GM23338 (cell line): ENCODE results near the gene CHST15.

Experiments used
- EZH2 ChIP-seq: fragments of 200-600 bp; sonication (generic); IDR thresholded peaks from one replicate; pipeline ENCODE4 v1.8.0; 2017; ENCODE audit warnings: antibody characterized with exemption, mild to moderate bottlenecking, low read depth; ENCODE audit not compliant: unreplicated experiment
- POLR2AphosphoS5 ChIP-seq: IDR thresholded peaks from 2 replicates; pipeline ENCODE4 v1.6.1; 2016; ENCODE audit warnings: antibody characterized with exemption, low read depth
- TF ChIP-seq, protein P1 (sequence below), 2 experiments: fragments of 200-600 bp in 1 of 2; sonication (generic) in 1 of 2; conservative IDR thresholded peaks; 2 replicates each; pipeline versions ENCODE4 v1.5.1 to v1.6.1; 2016 to 2017; ENCODE audit warnings: antibody characterized with exemption in 2 of 2, low read depth in 2 of 2, mild to moderate bottlenecking in 2 of 2, moderate library complexity in 1 of 2

DNA sequence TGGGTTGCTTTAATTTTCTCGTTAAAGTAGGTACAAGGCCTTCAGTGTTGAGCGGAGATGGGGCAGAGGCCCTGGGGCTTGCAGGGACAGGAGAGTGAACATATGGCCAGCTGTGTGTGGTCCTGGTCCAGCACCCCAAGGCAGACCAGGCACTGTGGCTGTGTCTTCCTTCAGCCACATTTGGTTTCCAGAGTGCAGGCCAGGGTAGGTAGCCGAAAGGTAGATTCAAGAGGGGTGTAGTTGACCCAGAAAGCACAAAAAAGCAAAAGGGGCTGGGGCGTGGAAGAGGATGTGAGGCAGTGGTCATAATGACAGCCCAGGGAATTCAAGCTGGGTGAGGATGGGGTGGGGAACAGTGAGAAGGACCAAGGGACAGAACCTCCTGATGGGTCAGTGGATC lies 21.3 kb upstream of the CHST15 start:
- TF ChIP-seq POLR2AphosphoS5 (no peak), EZH2 (no peak)
- TF ChIP-seq, protein P1, sequence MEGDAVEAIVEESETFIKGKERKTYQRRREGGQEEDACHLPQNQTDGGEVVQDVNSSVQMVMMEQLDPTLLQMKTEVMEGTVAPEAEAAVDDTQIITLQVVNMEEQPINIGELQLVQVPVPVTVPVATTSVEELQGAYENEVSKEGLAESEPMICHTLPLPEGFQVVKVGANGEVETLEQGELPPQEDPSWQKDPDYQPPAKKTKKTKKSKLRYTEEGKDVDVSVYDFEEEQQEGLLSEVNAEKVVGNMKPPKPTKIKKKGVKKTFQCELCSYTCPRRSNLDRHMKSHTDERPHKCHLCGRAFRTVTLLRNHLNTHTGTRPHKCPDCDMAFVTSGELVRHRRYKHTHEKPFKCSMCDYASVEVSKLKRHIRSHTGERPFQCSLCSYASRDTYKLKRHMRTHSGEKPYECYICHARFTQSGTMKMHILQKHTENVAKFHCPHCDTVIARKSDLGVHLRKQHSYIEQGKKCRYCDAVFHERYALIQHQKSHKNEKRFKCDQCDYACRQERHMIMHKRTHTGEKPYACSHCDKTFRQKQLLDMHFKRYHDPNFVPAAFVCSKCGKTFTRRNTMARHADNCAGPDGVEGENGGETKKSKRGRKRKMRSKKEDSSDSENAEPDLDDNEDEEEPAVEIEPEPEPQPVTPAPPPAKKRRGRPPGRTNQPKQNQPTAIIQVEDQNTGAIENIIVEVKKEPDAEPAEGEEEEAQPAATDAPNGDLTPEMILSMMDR (conservative IDR thresholded peaks at IDR 0.05; ENCODE audit: low read depth in 2 of 2): no peak
